ENCODE results near the gene IL6.
"Not testable (repeated sequence)": the region's sequence is repeated elsewhere in the genome, so short reads cannot be mapped to it uniquely, and the experiment has no call there.

The IL6 gene

DNA sequence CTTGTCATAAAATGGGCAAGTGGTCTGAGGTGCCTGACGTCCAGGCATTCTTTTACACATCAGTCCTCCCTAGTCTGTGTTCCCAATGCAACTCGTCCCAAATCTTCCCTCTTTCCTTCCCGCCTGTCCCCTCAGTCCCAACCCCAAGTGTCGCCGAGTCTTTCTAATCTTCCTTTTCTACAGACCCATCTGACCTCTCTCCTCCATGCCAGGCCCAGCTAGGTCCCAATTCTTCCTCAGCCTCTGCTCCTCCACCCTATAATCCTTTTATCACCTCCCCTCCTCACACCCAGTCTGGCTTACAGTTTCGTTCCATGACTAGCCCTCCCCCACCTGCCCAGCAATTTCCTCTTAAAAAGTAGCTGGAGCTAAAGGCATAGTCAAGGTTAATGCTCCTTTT is 22.3 kb upstream of the IL6 start:
- not testable (repeated sequence) for DNase-seq

DNA sequence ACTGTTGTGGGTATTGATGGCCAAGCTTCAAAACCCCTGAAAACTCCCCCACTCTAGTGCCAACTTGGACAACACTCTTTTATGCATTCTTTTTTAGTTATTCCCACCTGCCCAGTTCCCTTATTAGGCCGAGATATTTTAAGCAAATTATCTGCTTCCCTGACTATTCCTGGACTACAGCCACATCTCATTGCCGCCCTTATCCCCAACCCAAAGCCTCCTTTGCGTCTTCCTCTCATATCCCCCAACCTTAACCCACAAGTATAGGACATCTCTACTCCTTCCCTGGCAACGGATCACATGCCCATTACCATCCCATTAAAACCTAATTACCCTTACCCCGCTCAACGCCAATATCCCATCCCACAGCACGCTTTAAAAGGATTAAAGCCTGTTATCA is 21.1 kb upstream of the IL6 start:
- DNase-seq: not testable (repeated sequence)

DNA sequence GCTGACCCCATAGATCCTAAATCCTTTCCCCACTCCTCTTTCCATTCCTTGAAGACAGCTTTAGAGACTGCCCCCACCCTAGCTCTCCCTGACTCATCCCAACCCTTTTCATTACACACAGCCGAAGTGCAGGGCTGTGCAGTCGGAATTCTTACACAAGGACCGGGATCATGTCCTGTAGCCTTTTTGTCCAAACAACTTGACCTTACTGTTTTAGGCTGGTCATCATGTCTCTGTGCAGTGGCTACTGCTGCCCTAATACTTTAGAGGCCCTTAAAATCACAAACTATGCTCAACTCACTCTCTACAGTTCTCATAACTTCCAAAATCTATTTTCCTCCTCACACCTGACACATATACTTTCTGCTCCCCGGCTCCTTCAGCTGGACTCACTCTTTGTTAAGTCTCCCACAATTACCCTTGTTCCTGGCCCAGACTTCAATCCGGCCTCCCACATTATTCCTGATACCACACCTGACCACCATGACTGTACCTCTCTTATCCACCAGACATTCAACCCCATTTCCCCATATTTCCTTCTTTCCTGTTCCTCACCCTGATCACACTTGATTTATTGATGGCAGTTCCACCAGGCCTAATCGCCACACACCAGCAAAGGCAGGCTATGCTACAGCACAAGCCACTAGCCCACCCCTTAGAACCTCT is 19.8 kb upstream of the IL6 start:
- not testable (repeated sequence) for DNase-seq

DNA sequence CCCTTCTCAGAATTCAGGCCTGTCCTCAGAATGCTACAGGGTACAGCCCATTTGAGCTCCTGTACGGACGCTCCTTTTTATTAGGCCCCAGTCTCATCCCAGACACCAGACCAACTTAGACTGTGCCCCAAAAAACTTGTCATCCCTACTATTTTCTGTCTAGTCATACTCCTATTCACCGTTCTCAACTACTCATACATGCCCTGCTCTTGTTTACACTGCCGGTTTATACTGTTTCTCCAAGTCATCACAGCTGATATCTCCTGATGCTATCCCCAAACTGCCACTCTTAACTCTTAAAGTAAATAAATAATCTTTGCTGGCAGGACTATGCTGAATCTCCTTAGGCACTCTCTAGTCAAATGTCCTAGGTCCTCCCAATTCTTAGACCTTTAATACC is 18.8 kb upstream of the IL6 start:
- not testable (repeated sequence) for DNase-seq

DNA sequence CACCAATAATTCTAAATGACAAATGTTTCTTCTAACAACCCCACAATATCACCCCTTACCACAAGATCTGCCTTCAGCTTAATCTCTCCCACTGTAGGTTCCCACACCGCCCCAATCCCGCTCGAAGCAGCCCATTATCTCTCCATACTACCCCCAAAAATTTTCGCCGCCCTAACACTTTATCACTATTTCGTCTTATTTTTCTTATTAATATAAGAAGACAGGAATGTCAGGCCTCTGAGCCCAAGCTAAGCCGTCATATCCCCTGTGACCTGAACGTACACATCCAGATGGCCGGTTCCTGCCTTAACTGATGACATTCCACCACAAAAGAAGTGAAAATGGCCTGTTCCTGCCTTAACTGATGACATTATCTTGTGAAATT is 18.3 kb upstream of the IL6 start:
- not testable (repeated sequence) for DNase-seq

DNA sequence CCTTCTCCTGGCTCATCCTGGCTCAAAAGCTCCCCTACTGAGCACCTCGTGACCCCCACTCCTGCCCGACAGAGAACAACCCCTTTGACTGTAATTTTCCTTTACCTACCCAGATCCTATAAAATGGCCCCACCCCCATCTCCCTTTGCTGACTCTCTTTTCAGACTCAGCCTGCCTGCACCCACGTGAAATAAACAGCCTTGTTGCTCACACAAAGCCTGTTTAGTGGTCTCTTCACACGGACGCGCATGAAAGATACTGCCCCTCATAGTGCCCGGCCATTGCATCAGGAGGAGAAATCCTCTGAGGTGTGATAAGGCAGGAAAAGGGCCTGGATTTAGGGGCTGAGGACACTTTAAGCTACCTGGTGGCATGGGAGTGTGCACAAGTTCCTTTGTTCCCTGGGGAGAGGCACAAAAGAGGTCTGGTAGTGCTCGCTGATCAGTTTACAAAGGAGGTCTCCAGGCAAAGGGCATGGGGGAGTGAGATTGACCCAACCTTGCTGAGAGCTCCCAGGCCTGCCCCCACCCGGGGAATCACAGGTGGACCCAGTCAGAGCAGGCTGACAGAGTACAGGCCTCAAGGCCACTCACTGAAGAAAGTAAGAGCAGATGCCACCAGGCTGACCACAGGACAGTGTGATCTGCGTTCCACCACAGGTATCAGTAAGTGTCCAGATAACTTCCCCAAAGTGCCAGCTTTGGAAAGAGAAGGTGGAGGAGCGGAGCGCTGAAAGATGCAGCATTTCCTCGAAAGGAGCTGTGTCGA is 17.8 kb upstream of the IL6 start:
- not testable (repeated sequence) for DNase-seq

DNA sequence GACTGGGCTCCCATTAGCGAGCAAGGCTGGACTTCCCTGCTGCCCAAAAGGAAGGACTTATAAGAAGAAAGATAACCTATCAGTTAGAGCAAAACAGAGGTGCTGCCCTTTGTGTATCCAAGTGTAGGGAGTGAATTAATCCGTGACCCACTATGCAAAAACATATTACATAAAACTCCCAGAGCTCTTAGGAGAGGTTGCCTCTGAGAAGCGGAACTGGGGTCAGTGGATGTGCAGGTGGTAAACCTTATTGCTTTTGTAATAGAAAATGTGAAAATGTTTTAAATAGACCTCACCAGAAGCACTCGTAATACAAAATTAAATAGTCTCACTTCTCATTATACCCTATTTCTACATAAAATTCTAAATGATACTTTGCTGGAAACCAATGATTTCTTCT is 17.1 kb upstream of the IL6 start:
- no peak for DNase-seq

DNA sequence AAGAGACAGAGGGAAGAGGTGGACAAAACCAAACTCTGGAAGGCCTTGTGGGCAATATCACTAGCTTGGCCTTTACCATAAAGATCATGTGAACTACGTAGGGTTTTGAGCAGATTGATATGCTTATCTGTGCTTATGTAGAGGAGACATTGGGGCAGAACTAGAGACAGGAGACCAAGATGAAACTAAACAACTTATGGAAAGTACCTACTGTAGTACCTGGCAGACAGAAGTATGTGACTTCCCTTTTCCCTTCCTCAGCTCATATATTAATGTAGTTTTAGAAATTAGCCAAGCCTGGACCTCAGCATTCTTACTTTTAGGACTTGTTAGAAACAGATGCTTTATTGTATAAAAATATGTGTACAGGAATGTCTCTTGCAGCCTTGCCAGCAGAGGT is 14.0 kb upstream of the IL6 start:
- DNase-seq: no peak

DNA sequence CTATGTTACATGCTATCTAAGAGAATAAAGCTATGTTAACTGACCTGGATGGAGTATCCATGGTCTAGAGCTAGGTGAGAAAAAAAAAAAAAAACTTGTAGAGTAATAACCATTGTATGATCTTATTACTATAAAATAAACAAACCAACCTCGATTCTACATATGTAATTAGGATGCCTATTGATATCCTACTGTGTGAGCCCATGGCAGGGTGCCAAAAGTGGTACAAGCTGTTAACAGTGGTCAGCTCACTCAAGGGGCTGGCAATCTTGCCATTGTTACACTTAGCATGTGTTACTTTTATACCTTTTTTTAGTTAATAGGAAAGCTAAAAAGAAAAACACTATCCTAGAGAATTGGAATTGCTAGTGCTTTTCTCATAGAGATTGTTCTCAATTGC is 13.5 kb upstream of the IL6 start:
- DNase-seq: no peak

DNA sequence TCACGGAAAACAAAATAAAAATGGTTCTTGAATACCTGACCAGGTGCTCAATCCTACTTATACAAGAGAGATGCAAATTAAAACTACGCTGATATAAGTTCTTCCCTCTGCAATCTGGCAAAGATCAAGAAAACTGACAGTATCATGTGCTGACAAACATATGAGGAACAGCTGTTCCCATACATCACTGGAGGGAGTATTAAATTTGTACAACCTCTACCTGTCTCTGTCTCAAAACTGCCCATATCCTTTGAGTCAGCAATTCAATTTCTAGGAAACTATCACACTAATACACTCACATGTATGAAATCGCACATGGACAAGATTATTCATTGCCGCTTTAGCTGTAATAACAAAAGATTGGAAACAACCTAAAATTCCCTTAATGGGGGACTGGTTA is 11.0 kb upstream of the IL6 start:
- DNase-seq: no peak

DNA sequence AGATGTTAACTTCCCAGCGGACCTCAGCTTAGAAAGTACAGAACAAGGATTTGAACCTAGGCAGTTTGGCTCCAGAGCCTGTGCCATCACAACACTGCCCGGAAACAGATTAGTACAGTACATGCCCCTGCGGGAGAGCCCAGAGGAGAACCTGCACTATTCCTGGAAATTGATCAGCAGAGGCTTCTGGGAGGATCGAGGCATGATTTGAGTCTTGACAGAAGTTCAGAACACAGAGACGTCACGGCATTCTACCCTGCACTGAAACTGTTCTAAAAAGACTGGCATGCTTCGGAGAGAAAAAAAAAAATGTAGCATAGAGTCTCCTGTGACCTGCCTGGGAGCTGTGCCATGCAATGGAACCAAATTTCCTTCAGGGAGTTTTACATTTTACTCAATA is 9.2 kb upstream of the IL6 start:
- no peak for DNase-seq

DNA sequence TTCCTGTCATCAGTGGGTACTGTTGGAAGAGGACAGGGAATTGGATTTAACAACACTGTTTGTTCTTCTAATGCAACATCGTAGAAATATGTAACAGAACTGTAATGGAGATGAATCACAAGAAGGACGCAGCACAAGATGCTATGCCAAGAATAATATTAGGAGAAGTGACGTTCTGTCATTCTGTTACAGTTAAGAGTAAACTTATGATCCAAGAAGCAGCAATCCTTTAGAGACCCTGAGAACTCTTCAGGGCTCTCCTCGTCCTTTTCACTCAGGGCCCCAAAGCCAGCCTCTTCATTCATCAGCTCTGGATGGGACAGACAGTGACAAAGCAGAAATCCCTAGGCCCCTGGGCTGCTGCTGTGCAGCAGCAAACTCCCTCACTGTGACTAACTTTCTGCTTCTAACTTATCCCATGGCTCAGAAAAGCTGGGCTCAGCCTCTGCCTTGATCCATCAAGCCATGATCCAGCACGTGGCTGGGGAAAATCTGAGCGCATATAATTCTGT is 8.7 kb upstream of the IL6 start:
- no peak for DNase-seq

DNA sequence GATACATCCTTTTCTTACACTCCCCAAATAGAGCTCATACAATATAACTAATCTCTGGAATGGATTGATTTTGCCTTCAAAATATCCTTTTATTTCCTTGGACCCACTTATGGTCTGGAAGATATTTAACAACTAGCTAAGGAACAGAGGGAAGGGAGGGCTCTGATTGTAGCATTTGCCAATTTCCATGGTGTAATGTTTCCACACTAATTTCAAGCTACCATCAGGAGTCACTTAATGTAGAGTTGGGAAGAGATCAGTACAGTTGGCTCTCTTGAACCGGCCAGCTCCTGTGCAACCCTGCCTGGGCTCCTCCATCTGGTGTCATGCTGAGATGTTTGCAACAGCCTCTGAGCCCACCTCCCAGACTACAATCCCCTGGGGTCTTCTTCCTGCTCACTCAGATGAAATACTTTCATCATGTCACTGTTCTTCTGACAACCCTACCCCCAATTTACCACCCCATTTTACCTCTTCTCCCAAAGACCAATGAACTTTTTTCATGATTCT is 8.0 kb upstream of the IL6 start:
- DNase-seq: no peak

DNA sequence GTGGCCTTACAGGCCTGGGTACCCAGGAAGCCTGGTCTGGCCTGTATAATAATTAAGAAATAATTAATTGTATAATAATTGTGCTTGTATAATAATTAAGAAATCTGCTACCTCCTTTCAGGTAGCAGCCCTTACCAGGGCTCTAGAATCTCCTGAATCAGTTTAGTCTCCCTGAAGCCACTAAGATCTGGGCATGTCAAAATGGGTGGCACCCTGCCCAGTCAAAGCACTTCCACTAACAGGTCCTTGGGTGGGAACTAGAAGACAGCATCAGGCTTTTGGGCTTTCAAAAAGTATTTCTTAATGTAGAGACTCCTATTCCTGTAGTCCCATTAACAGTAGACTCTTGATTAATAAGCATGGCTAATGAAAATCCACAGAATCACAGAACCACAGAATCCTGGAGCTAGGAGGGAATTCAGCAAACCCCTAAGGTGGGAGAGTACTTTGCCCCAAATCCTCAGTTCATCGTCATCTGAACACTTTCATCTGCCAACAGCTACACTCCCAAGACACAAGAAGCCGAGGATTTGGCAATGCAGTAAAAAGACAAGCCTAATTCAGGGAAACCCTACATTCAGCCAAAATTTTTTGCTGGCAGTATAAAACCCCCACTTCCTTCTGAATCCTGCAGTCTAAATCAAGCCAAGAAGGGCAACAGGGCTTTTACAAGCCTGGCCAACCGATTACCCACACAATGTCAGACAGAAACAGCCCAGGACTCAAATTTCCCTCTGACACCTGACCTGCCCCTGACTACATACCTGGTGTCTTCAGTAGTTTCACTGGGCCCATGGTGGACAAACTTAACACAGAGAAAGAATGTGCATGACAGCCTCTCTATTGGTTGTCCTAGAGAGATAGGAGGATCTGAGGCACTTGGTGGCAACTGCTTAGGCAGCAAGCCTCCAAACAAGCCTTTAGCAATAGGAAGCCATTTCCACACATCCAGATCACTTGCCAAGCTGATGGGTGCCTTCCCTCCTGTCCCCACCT is 5.9 kb upstream of the IL6 start:
- DNase-seq: no peak

DNA sequence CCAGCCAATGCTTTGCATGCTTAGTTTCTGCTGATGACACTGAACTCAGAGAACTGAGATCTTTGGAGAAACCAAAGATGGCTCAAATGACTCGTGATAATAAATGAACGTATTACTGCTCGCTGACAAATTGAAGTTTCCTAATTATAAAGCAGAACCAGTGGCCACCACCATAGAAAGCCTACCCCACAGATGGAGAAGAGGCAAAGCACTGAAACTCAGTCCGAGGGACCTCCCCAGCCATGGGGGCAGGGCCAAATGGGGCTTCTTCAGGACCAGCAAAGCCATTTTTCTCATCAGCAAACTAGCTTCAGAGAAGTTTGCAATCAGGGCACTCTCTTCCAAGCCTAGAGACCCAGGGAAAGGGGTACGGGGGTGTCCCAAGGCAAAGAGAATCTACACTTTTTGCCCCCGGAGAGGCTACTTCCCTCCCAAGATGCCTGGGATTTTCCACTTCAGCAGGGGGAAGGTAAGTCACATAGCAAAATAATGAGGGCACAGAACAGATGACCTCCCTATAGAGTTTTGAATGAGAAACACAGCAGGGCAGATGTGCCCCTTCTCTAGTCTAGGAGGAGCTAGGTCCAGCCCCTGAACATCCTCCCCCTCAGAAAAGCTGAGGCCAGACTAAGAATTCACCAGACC is 4.3 kb upstream of the IL6 start:
- peak; percentile 77 to 83 for DNase-seq

DNA sequence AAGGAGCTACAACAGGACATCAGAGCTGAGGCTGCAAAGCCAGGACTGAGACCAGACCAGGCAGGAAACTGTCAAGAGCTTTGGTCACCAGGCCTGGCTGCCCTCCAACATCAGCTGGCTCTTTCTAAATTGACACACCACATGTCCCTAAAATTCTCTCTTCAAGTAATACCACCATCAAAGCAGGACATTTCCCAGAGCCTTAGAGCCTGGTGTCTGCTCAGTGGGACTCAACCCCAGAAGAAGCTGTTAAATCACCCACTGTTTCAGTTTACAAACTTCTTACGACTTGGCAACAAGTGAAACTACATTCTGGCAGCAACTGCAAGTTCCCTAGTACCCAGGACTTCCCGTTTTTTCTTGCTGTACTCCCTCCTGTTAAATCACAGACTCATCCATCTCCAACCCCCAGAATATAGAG is 3.8 kb upstream of the IL6 start:
- peak; percentile 88 to 91 for DNase-seq

DNA sequence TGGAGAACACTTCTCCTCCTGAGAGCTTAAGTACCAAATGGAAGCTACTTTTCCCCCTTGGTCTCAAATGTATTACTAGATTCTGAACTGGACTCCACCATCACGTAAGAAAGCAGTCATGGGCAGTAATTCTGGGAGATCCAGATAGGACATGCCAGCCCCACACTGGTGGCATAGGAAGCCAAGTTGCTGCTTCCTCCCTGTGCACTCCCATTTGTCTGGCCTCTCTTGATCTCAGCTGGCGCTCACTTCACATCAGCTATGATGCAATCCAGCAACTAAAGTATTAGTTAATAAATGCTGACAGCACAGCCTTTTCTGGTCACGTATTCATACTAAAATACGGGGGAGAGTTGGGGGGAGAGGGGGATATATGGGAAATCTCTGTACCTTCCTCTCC is 3.4 kb upstream of the IL6 start:
- peak; percentile 80 to 83 for DNase-seq

DNA sequence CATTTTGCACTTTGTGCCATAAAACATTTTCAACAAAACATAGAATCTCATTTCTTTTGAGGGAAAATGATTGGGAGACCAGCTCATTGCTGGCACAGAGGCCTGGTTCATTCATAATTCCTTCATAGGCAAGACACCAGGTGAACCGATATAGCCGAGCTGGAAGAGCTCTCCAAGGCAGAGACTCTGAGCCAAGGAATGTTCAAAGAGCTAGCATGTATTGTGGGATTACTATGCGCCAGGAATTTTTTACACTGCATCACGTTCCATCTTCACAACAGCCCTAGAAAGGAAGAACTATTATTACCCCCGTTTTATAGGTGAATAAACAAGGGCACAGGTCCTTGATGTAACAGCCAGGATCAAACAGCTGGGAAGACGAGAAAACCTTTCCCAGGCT is 2.1 kb upstream of the IL6 start:
- DNase-seq: no peak

DNA sequence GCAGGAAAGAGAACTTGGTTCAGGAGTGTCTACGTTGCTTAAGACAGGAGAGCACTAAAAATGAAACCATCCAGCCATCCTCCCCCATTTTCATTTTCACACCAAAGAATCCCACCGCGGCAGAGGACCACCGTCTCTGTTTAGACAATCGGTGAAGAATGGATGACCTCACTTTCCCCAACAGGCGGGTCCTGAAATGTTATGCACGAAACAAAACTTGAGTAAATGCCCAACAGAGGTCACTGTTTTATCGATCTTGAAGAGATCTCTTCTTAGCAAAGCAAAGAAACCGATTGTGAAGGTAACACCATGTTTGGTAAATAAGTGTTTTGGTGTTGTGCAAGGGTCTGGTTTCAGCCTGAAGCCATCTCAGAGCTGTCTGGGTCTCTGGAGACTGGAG is 1.4 kb upstream of the IL6 start:
- DNase-seq: no peak

DNA sequence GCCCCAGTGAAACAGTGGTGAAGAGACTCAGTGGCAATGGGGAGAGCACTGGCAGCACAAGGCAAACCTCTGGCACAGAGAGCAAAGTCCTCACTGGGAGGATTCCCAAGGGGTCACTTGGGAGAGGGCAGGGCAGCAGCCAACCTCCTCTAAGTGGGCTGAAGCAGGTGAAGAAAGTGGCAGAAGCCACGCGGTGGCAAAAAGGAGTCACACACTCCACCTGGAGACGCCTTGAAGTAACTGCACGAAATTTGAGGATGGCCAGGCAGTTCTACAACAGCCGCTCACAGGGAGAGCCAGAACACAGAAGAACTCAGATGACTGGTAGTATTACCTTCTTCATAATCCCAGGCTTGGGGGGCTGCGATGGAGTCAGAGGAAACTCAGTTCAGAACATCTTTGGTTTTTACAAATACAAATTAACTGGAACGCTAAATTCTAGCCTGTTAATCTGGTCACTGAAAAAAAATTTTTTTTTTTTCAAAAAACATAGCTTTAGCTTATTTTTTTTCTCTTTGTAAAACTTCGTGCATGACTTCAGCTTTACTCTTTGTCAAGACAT is 574 bp upstream of the IL6 start:
- peak; percentile 49 to 62 for DNase-seq

DNA sequence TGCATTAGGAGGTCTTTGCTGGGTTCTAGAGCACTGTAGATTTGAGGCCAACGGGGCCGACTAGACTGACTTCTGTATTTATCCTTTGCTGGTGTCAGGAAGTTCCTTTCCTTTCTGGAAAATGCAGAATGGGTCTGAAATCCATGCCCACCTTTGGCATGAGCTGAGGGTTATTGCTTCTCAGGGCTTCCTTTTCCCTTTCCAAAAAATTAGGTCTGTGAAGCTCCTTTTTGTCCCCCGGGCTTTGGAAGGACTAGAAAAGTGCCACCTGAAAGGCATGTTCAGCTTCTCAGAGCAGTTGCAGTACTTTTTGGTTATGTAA is 675 bp downstream of the IL6 start:
- peak in 1 of 2 donors; percentile 71 for DNase-seq

DNA sequence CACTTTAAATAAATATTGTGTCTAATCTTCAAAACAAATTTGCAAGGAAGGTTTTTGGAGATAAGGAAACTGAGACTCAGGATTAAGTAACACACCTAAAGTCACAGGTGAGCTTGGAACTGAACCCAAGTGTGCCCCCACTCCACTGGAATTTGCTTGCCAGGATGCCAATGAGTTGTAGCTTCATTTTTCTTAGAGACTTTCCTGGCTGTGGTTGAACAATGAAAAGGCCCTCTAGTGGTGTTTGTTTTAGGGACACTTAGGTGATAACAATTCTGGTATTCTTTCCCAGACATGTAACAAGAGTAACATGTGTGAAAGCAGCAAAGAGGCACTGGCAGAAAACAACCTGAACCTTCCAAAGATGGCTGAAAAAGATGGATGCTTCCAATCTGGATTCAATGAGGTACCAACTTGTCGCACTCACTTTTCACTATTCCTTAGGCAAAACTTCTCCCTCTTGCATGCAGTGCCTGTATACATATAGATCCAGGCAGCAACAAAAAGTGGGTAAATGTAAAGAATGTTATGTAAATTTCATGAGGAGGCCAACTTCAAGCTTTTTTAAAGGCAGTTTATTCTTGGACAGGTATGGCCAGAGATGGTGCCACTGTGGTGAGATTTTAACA is 1.5 kb downstream of the IL6 start:
- peak; percentile 39 to 83 for DNase-seq
